GM08714 (cell line): ENCODE results near the gene CYB5RL.
"Not testable (repeated sequence)": the region's sequence is repeated elsewhere in the genome, so short reads cannot be mapped to it uniquely, and the experiment has no call there.

ENCODE experiments used
- H3K4me3 ChIP-seq: fragments of 200-500 bp; sonication (Bioruptor generic); 2 replicates; pipeline ENCODE4 v1.5.1; 2014; ENCODE audit warnings: mild to moderate bottlenecking, low read length, inconsistent platforms
- ZNF274 ChIP-seq: IDR thresholded peaks from 2 replicates; pipeline ENCODE4 v1.6.1; 2012; ENCODE audit warnings: mild to moderate bottlenecking, low read depth, low read length

CYB5RL gene

DNA sequence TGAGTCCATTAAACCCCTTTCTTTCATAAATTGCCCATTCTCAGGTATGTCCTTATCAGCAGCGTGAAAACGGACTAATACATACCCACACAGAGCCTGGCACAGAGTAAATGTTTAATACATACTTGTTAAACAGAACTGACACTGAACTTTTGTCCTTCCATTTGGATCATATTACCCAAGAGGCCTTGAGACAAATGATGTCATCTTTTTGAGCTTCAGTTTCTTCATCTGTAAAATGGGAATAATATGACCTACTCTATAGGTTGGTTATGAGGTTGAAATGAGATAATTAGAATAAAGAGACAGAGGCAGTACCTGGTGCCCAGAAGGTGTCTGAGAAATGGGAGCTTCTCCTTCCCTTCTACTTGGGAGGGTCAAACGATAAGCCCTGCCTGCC lies 13.8 kb downstream of the CYB5RL start:
- no peak for TF ChIP-seq ZNF274
- no peak overlapping the region for H3K4me3 ChIP-seq

GRCh38 chr1:54180701-54181360 lies 19.0 kb downstream of the CYB5RL start:
- H3K4me3 ChIP-seq: no peak overlapping the region
- no peak for TF ChIP-seq ZNF274

DNA sequence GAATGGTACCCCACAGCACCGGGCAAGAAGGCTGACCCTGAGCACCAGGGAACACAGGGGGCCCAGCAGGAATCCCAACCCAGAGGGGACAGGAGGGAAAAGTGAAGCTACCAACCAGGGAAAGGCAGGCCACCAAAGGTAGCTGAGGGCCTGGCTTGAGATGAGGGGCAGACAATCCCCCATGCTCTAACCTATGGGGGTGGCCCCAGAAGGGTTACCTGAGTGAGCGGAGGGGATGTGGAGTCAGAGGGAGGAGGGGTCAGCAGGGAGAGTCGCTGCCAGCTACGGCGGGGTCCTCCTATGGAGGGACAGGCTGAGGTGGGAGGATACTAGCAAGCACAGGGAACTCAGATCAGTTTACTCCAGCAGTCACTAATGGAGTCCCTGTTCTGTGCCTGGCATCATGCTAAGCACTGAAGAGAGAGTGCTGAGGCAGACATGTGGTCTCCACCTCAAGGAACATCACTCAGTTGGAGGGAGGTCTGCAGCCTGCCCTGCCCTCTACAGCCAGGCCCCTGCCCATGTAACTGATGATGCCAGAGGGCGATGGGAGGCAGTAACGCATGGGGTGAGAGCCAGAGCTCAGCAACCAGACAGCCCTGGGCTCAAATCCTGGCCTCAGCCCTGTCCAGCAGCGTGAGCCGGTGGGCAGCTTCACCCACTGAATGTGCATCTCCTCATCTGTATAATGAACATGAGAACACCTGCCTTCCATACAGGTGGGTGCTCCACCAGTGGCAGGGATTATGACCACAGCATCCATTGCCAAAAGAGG lies 21.3 kb downstream of the CYB5RL start:
- H3K4me3 ChIP-seq: no peak overlapping the region
- no peak for TF ChIP-seq ZNF274

GRCh38 chr1:54177726-54178125 lies 22.1 kb downstream of the CYB5RL start:
- TF ChIP-seq ZNF274: no peak
- no peak overlapping the region for H3K4me3 ChIP-seq

- no peak for TF ChIP-seq ZNF274
- no peak overlapping the region for H3K4me3 ChIP-seq
These were observed 23.1 kb downstream of the CYB5RL start for GRCh38 chr1:54176621-54177327.

- TF ChIP-seq ZNF274: no peak
- no peak overlapping the region for H3K4me3 ChIP-seq
These were observed 25.7 kb downstream of the CYB5RL start for GRCh38 chr1:54174106-54174505.

DNA sequence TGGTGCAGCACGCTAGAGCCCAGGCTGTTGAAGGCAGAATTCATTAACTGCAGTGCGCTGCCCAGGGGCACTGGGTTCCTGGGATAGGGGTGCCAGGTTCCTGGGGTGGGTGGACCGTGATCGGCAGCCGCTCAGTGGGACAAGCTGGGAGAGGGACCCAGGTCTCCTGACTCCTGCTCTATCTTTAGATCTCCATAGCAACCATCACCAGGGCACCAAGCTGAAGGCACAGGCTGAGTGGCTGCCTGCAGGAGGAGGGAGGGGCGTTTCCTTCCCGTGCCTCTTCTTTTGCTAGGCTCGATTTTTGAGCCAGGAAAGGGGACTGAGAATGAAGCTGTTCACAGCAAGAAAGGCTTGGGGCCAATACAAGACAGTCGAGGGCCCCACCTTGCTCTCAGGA lies 26.1 kb downstream of the CYB5RL start:
- H3K4me3 ChIP-seq: no peak overlapping the region
- TF ChIP-seq ZNF274: no peak

GRCh38 chr1:54172614-54173599 lies 26.9 kb downstream of the CYB5RL start:
- TF ChIP-seq ZNF274: no peak
- no peak overlapping the region for H3K4me3 ChIP-seq

- no peak overlapping the region for H3K4me3 ChIP-seq
- TF ChIP-seq ZNF274: no peak
These were observed 28.2 kb downstream of the CYB5RL start for GRCh38 chr1:54171606-54172005.

DNA sequence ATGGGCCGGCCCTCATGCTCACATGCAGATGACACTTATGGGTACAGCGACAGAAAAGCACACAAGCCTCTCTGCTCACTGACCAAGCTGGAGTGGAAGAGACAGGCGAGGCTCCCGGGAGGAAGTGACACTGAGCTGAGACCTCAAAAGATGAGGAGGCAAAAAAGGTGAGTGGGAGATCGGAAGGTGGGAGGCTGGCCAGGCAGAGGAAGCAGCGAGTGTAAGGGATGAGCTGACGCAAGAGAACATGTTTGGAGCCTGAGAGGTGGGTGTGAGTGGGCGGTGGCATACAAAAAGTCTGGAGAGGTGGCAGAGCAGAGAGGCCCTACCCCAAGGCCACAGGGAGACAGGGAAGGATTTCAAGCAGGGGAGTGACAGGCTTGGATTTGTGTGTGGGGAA lies 28.8 kb downstream of the CYB5RL start:
- H3K4me3 ChIP-seq: no peak overlapping the region
- TF ChIP-seq ZNF274: no peak

DNA sequence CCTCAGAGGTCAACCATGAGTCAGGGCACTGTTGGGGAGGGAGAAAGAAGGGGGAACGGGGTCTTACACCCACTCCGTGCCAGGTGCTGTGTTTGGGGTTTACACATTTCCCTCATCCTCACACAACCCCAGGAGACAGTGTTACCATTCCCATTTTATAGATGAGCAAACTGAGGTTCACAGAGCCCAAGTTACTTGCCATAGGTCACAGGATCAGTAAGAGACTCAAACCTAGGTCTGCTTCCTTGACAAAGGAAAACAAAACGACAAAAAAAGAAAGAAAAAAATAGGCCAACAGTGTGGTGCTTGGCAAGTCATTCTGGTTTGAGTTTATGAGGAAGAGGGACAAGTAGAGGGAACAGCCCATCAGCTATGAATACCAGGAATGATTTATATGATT lies 30.8 kb downstream of the CYB5RL start:
- no peak for TF ChIP-seq ZNF274

DNA sequence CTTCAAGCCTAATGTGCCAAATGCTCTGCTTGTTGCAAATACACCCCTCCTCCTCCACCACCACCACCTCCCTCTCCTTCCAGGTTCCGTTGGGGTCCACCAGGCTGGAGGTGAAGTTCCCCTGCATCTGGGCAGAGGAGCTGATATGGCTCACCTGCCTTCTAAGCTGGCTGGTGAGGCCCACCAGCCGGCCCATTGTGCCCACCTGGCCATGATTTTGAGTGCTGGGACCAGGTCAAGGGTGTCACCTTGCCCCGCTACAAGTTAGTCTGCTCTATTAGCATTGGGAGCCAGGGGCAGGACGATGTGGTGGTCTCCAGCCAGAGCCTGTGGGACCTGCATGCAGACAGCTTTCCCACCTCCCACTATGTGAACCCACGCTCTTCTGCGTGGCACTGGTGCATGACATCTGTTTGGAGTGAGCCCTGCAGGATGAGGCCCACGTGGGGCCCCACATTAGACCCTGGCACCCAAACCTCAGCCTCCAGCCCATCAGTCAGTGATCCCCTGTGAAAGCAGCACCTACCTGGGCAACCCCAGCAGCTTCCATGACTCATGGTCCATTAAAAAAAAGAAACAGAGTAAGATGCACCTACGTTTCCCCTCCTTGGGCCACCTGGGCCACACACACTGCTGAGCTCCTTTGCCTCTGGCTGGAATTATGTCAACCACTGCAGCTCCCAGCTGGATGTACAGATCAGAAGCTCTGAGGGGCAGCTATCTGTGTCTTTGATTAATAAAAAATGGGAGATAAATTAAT lies 31.4 kb downstream of the CYB5RL start:
- TF ChIP-seq ZNF274: no peak
- H3K4me3 ChIP-seq: no peak overlapping the region

More for the DNA sequence above, 30.8 kb downstream of the CYB5RL start:
- no peak overlapping the region for H3K4me3 ChIP-seq

- no peak overlapping the region for H3K4me3 ChIP-seq
- no peak for TF ChIP-seq ZNF274
These were observed 32.2 kb downstream of the CYB5RL start for GRCh38 chr1:54167422-54168139.

DNA sequence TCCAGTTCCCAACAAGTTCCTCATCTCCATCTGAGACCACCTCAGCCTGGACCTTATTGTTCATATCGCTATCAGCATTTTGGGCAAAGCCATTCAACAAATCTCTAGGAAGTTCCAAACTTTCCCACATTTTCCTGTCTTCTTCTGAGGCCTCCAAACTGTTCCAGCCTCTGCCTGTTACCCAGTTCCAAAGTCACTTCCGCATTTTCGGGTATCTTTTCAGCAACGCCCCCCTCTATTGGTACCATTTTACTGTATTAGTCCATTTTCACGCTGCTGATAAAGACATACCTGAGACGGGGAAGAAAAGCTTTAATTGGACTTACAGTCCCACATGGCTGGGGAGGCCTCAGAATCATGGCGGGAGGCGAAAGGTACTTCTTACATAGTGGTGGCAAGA lies 33.5 kb downstream of the CYB5RL start:
- H3K4me3 ChIP-seq: not testable (repeated sequence)
